GM23248 (cell line): ENCODE results near the gene SCNN1B. TPM values are rescaled to one million over a fixed set of nuclear protein-coding genes. Genes with fewer than 3 reads are reported as not detected.

Source experiments
- DNase-seq: peaks from one replicate; pipeline ENCODE4 v3.0.0-alpha.2; 2015
- H2AFZ ChIP-seq: fragments of 200-600 bp; sonication (generic); 2 replicates; pipeline ENCODE4 v1.6.1; 2016; ENCODE audit warnings: antibody characterized with exemption
- H3F3A ChIP-seq: fragments of 200-600 bp; sonication (generic); 2 replicates; pipeline ENCODE4 v1.6.1; 2016; ENCODE audit warnings: mild to moderate bottlenecking, antibody characterized with exemption, mixed run types; ENCODE audit not compliant: insufficient read depth
- H3K27ac ChIP-seq: fragments of 200-600 bp; sonication (generic); 2 replicates; pipeline ENCODE4 v1.5.1; 2016; ENCODE audit warnings: mild to moderate bottlenecking
- H3K27me3 ChIP-seq: fragments of 200-600 bp; sonication (generic); replicated peaks from 2 replicates; pipeline ENCODE4 v1.6.1; 2016; ENCODE audit warnings: mild to moderate bottlenecking; ENCODE audit not compliant: insufficient read depth
- H3K36me3 ChIP-seq: fragments of 200-600 bp; sonication (generic); 2 replicates; pipeline ENCODE4 v1.6.1; 2016; ENCODE audit warnings: low read depth, mild to moderate bottlenecking
- H3K4me1 ChIP-seq: fragments of 200-600 bp; sonication (generic); 2 replicates; pipeline ENCODE4 v1.6.1; 2016; ENCODE audit warnings: mild to moderate bottlenecking; ENCODE audit not compliant: insufficient read depth
- H3K4me2 ChIP-seq: fragments of 200-600 bp; sonication (generic); one replicate; pipeline ENCODE4 v1.6.1; 2016; ENCODE audit warnings: mild to moderate bottlenecking; ENCODE audit not compliant: unreplicated experiment
- H3K4me3 ChIP-seq: fragments of 200-600 bp; sonication (generic); 2 replicates; pipeline ENCODE4 v1.5.1; 2016; ENCODE audit warnings: mild to moderate bottlenecking
- H3K79me2 ChIP-seq: fragments of 200-600 bp; sonication (generic); 2 replicates; pipeline ENCODE4 v1.6.1; 2016; ENCODE audit warnings: mild to moderate bottlenecking; ENCODE audit not compliant: insufficient read depth
- H3K9ac ChIP-seq: fragments of 200-600 bp; sonication (generic); 2 replicates; pipeline ENCODE4 v1.6.1; 2016; ENCODE audit warnings: mild to moderate bottlenecking
- H3K9me2 ChIP-seq: fragments of 200-600 bp; sonication (generic); 2 replicates; pipeline ENCODE4 v1.6.1; 2016; ENCODE audit warnings: mixed run types, mild to moderate bottlenecking, moderate library complexity; ENCODE audit not compliant: insufficient read depth
- H3K9me3 ChIP-seq: fragments of 200-600 bp; sonication (generic); one replicate; pipeline ENCODE4 v1.6.1; 2017; ENCODE audit warnings: low read depth
- H4K20me1 ChIP-seq: fragments of 200-600 bp; sonication (generic); 2 replicates; pipeline ENCODE4 v1.6.0; 2016; ENCODE audit not compliant: insufficient read depth
- EZH2 ChIP-seq: fragments of 200-600 bp; sonication (generic); IDR thresholded peaks from 2 replicates; pipeline ENCODE4 v1.6.1; 2018; ENCODE audit warnings: antibody characterized with exemption, mild to moderate bottlenecking; ENCODE audit not compliant: insufficient read depth, poor library complexity, severe bottlenecking
- EZH2phosphoT487 ChIP-seq: fragments of 200-600 bp; sonication (generic); IDR thresholded peaks from 2 replicates; pipeline ENCODE4 v1.6.1; 2018; ENCODE audit warnings: antibody characterized with exemption, moderate library complexity, mild to moderate bottlenecking, low read depth; ENCODE audit not compliant: insufficient read depth
- WGBS, 2 experiments: methylation state at CpG; one replicate each; pipeline ENCODE4 v1.1.6; 2015 to 2017; ENCODE audit warnings: low lambda C conversion rate in 2 of 2, low coverage in 1 of 2; ENCODE audit errors: missing lambda C conversion rate in 2 of 2; 5-methylcytosine and 5-hydroxymethylcytosine counted together
- in situ Hi-C: fragments of 300-500 bp; cut with MboI; formaldehyde crosslinking; loops from 2 replicates; pipeline ENCODE4 v1.15.0; 2020
- polyA plus RNA-seq: library from polyadenylated mRNA; unstranded; fragments of >200 nt; fragmentation: Nextera tagmentation; extraction: Ambion mirVana; gene quantifications from 2 replicates; pipeline ENCODE4 v1.2.1, GENCODE V29; 2016
- total RNA-seq: library from RNA; depleted of rRNA; stranded (reverse); fragments of >200 nt; shearing (Covaris generic); gene quantifications from 2 replicates; pipeline ENCODE4 v1.2.3, GENCODE V29; 2014

The SCNN1B gene
- total and polyA plus RNA-seq, 2 experiments from 2014 or later, result not detected

GRCh38 chr16:23353440-23353839 lies 51.3 kb downstream of the SCNN1B start:
- TF ChIP-seq EZH2, result no peak
- no peak for TF ChIP-seq EZH2phosphoT487
- no peak overlapping the region for H2AFZ ChIP-seq

GRCh38 chr16:23354246-23354645 lies 52.1 kb downstream of the SCNN1B start:
- no peaks in the 10 kb centered on the region for H3F3A ChIP-seq
- DNase-seq, result no peak
- in situ Hi-C loops, result no loop called here
- no peaks in the 10 kb centered on the region for H3K79me2 ChIP-seq
- H2AFZ ChIP-seq, result no peak overlapping the region
- H3K36me3 ChIP-seq, result no peaks in the 10 kb centered on the region
- TF ChIP-seq EZH2phosphoT487 (no peak), EZH2 (no peak)
- H3K4me3 ChIP-seq, result no peak overlapping the region
- no peaks in the 10 kb centered on the region for H3K9me3 ChIP-seq
- H3K9me2 ChIP-seq, result no peaks in the 10 kb centered on the region
- 56 to 65% methylated on average over 8 to 9 of the region's 9 CpGs for WGBS, 2 experiments
- no peaks in the 10 kb centered on the region for H3K4me1 ChIP-seq
- no peak overlapping the region for H3K4me2 ChIP-seq
- no peak overlapping the region for H3K9ac ChIP-seq
- no peaks in the 10 kb centered on the region; the same call in 1 of the 2 replicates for H3K27me3 ChIP-seq
- no peak overlapping the region for H3K27ac ChIP-seq
- no peaks in the 10 kb centered on the region for H4K20me1 ChIP-seq

More at GRCh38 chr16:23353440-23353839, 51.3 kb downstream of the SCNN1B start:
- H3K9ac ChIP-seq, result no peak overlapping the region
- no peaks in the 10 kb centered on the region; the same call in 1 of the 2 replicates for H3K27me3 ChIP-seq
- H3K4me2 ChIP-seq, result no peak overlapping the region
- no peaks in the 10 kb centered on the region for H4K20me1 ChIP-seq
- H3K4me1 ChIP-seq, result no peaks in the 10 kb centered on the region
- no peaks in the 10 kb centered on the region for H3K79me2 ChIP-seq
- H3K27ac ChIP-seq, result no peak overlapping the region
- no peak for DNase-seq
- no peaks in the 10 kb centered on the region for H3K9me2 ChIP-seq
- in situ Hi-C loops, result no loop called here
- no peaks in the 10 kb centered on the region for H3K36me3 ChIP-seq
- H3K9me3 ChIP-seq, result no peaks in the 10 kb centered on the region
- no peaks in the 10 kb centered on the region for H3F3A ChIP-seq
- no peak overlapping the region for H3K4me3 ChIP-seq

GRCh38 chr16:23355106-23355670 lies 53.1 kb downstream of the SCNN1B start:
- Histone ChIP-seq H3K9me2 (no peaks in the 10 kb centered on the region), H3K36me3 (no peaks in the 10 kb centered on the region), H3K27ac (no peak overlapping the region), H3K4me1 (no peaks in the 10 kb centered on the region), H3K4me3 (no peak overlapping the region), H3K9ac (no peak overlapping the region), H3K9me3 (no peaks in the 10 kb centered on the region), H3K4me2 (no peak overlapping the region), H3K79me2 (no peaks in the 10 kb centered on the region), H2AFZ (no peak overlapping the region), H4K20me1 (no peaks in the 10 kb centered on the region), H3K27me3 (no peaks in the 10 kb centered on the region; the same call in 1 of the 2 replicates), H3F3A (no peaks in the 10 kb centered on the region)
- 53 to 61% methylated on average over 13 of the region's 13 CpGs for WGBS, 2 experiments
- DNase-seq, result no peak
- TF ChIP-seq EZH2phosphoT487, result no peak
- TF ChIP-seq EZH2, result no peak
- in situ Hi-C loops, result no loop called here

GRCh38 chr16:23356941-23357340 lies 54.8 kb downstream of the SCNN1B start:
- no peak overlapping the region for H3K4me3 ChIP-seq
- no peaks in the 10 kb centered on the region for H3K79me2 ChIP-seq
- no peak overlapping the region for H3K9ac ChIP-seq
- TF ChIP-seq EZH2phosphoT487 (no peak), EZH2 (no peak)
- H4K20me1 ChIP-seq, result no peaks in the 10 kb centered on the region
- H3K27ac ChIP-seq, result no peak overlapping the region
- no peaks in the 10 kb centered on the region for H3F3A ChIP-seq
- in situ Hi-C loops, result no loop called here
- no peaks in the 10 kb centered on the region for H3K4me1 ChIP-seq
- H3K9me3 ChIP-seq, result no peaks in the 10 kb centered on the region
- H3K9me2 ChIP-seq, result no peaks in the 10 kb centered on the region
- H3K4me2 ChIP-seq, result no peak overlapping the region
- no peaks in the 10 kb centered on the region for H3K36me3 ChIP-seq
- DNase-seq, result no peak
- no peaks in the 10 kb centered on the region; the same call in 1 of the 2 replicates for H3K27me3 ChIP-seq
- whole genome bisulfite sequencing, 2 experiments, result 49 to 50% methylated on average over 7 of the region's 7 CpGs
- H2AFZ ChIP-seq, result no peak overlapping the region

- H3K36me3 ChIP-seq, result no peaks in the 10 kb centered on the region
- H3K79me2 ChIP-seq, result no peaks in the 10 kb centered on the region
- no peak overlapping the region for H3K4me3 ChIP-seq
- H3K27me3 ChIP-seq, result no peaks in the 10 kb centered on the region; the same call in 1 of the 2 replicates
- TF ChIP-seq EZH2phosphoT487 (no peak), EZH2 (no peak)
- no peaks in the 10 kb centered on the region for H3F3A ChIP-seq
- H3K9ac ChIP-seq, result no peak overlapping the region
- no peaks in the 10 kb centered on the region for H4K20me1 ChIP-seq
- 54 to 57% methylated on average over 8 of the region's 8 CpGs for WGBS, 2 experiments
- H2AFZ ChIP-seq, result no peak overlapping the region
- H3K9me2 ChIP-seq, result no peaks in the 10 kb centered on the region
- no peak overlapping the region for H3K27ac ChIP-seq
- in situ Hi-C loops, result no loop called here
- no peaks in the 10 kb centered on the region for H3K9me3 ChIP-seq
- DNase-seq, result no peak
- H3K4me1 ChIP-seq, result no peaks in the 10 kb centered on the region
- H3K4me2 ChIP-seq, result no peak overlapping the region
Observed at GRCh38 chr16:23357761-23358290, 55.7 kb downstream of the SCNN1B start.
